Fibroblast of mammary gland (primary cell): Measurements from ENCODE around the gene NCAM2.

Experiments used
- DNase-seq: peaks from one replicate; pipeline ENCODE4 v3.0.0-alpha.2; 2010; ENCODE audit warnings: low read depth
- H3K4me3 ChIP-seq: 2 replicates; pipeline ENCODE4 v1.5.1; 2011; ENCODE audit warnings: low read depth, mild to moderate bottlenecking, low read length, moderate library complexity; ENCODE audit not compliant: control insufficient read depth
- TF ChIP-seq, protein P1 (sequence below): conservative IDR thresholded peaks from 2 replicates; pipeline ENCODE4 v1.5.1; 2011; ENCODE audit warnings: low read depth, low read length, inconsistent platforms; ENCODE audit not compliant: control insufficient read depth, insufficient read depth

The NCAM2 gene

DNA sequence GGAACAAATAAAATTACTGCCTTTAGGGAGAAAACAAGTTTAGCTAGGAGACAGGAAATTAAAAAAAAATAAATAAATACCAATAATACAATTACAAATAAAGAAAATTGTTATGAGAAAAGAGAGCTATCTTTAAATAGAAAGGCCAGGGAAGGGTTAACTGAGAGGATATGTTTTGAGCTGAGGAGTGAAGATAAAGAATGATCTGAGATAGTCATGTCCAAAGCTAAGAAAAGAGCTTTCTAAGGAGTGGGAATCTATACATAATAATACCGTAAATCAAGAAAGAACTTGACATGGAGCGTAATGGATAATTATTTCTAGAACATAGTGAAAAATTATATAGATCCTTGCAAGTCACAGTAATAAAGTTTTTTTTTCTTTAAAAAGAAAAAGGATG is 176.5 kb downstream of the NCAM2 start:
- TF ChIP-seq, protein P1, sequence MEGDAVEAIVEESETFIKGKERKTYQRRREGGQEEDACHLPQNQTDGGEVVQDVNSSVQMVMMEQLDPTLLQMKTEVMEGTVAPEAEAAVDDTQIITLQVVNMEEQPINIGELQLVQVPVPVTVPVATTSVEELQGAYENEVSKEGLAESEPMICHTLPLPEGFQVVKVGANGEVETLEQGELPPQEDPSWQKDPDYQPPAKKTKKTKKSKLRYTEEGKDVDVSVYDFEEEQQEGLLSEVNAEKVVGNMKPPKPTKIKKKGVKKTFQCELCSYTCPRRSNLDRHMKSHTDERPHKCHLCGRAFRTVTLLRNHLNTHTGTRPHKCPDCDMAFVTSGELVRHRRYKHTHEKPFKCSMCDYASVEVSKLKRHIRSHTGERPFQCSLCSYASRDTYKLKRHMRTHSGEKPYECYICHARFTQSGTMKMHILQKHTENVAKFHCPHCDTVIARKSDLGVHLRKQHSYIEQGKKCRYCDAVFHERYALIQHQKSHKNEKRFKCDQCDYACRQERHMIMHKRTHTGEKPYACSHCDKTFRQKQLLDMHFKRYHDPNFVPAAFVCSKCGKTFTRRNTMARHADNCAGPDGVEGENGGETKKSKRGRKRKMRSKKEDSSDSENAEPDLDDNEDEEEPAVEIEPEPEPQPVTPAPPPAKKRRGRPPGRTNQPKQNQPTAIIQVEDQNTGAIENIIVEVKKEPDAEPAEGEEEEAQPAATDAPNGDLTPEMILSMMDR, result no peak
- no peak for DNase-seq
- no peak overlapping the region for H3K4me3 ChIP-seq

DNA sequence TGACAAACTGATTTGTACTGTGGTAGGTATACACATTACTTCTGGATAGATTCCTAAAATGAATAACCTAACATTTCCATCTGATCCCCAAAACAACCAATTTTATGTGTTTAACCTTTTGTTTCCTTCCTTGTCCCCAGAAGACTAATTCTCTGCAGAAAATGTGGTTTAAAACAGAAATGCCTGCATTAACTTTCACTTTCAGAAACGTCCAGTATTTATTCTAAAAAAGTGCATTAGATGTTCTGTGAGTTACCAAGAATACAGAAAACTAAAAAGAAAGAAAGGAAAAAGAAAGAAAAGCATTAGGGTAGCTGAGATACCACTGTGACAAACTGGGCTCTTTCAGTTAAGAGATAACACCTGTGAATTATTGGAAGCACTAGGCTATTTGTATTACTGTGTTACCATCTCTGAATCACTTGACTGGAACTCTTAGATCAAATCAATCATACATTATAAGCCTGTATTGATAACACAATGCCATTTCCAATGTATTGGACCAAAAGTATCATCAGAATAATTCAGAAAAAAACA is 177.7 kb downstream of the NCAM2 start:
- H3K4me3 ChIP-seq, result no peak overlapping the region
- DNase-seq, result no peak
- TF ChIP-seq, protein P1, result no peak

DNA sequence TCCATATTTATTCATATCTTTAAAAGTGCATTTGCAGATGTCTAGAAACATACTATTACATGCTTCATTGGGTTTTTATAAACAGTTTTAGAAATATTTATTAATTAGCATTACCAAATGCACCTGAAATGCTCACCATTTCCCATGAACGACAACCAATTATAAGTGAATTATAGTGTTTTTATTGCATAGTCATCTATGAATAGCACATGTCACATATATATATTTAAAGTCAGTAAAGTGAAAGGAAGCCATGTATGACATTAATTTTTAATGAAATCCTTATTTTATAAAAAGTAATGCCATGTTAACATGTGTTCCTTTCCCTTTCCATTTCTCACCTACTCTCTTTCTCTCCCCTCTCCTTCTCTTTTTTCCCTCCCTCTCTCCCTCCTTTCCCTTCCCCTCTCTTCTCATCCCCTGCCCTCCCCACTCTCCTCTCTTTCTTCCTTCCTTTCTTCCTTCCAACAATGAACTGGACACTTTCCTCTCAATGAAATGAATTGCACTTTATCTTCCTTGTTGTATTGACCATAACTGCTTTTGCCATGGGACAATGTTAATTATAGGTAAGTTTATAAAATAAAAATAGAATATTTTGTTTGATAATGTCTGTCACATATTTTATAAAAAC is 179.3 kb downstream of the NCAM2 start:
- no peak for DNase-seq
- TF ChIP-seq, protein P1, result no peak
- no peak overlapping the region for H3K4me3 ChIP-seq

DNA sequence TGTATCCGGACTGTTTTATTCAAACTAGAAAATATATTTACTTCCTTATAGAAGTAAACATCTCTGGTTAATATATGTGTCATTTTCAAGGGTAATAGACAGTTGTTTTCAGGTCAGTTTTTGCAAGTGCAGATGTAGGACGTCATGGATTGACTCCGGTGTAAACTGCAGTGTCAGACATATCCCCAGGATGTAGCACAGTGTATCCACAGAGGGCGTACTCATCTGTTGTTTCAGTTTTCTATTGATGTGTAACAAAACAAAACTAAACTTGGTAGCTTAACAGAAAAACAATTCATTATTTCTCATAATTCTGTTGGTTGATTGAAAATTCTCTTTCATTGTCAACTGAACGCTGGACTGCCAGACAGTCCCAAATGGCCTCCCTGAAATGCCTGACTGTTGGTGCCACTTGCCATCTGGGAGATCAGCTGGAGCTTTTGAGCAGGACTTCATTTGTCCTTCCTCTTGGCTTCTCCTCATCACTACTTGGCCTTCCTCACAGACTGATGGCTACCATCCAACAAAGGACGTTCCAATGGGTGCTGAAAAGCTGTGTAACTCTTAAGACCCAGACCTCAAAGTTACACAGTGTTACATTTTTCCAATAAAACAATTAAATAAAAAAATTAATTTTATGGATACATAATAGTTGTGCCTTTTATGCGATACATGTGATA is 181.6 kb downstream of the NCAM2 start:
- no peak for DNase-seq
- TF ChIP-seq, protein P1, result no peak
- H3K4me3 ChIP-seq, result no peak overlapping the region

DNA sequence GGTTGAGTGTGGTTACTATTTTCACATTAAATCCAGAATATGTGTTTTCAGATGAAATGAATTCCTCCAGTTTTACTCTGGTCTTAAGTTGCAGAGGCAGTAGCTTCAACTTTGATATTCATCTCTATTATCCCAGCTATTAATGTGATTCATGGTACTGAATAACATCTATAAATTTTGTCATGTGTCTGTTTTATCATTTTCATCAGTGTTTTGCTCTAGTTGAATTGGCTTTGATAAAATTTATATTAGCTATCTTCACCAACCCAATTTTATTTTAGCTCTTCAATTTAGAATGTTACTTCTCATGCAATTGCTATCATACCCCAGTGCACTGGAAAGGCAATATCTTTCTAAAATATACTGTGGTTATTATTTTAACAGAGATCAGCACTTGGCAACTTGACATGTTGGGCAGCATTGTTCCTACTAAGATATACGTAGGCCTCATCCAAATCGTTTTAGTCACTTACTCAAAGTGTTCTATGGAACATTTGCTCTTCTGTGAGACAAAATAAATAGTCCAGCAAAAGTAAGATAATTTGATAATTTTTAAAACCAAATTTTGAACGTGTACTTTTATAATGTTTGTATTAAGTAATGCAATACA is 184.3 kb downstream of the NCAM2 start:
- TF ChIP-seq, protein P1, result no peak
- H3K4me3 ChIP-seq, result no peak overlapping the region
- DNase-seq, result no peak

DNA sequence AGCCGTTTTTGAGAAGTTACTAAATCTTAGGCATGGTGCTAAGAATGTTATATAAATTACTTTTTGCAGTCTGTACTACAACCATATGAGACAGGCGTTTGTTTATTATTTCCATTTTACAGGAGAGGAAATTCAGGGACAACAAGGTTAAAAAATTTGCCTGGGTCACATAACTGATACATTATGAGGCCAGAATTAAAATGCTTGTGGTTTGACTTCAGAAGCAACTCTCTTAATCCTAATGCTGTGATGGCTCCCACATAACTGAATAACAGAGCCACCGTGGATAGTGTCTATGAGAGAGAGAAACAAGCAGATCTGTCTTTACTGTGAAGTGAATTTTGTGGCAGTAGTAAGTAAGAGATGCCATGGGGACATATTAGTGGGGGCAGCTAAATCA is 184.9 kb downstream of the NCAM2 start:
- TF ChIP-seq, protein P1, result no peak
- DNase-seq, result no peak
- no peak overlapping the region for H3K4me3 ChIP-seq
